NT2/D1 (cell line): Measurements from ENCODE around the gene DNMT3L.

ENCODE experiments used
- DNase-seq: peaks from one replicate; pipeline ENCODE4 v3.0.0-alpha.2; 2011; ENCODE audit warnings: low read depth, low spot score
- H3K27me3 ChIP-seq: 2 replicates; pipeline ENCODE4 v1.6.0; 2011; ENCODE audit warnings: mild to moderate bottlenecking; ENCODE audit not compliant: insufficient read length, insufficient read depth
- H3K36me3 ChIP-seq: 2 replicates; pipeline ENCODE4 v1.6.1; 2011; ENCODE audit warnings: mild to moderate bottlenecking, low read length, mixed read lengths; ENCODE audit not compliant: insufficient read depth, insufficient read length
- H3K4me1 ChIP-seq: 2 replicates; pipeline ENCODE4 v1.5.1; 2011; ENCODE audit not compliant: insufficient read depth, insufficient read length
- H3K4me3 ChIP-seq: 2 replicates; pipeline ENCODE4 v1.5.1; 2011; ENCODE audit warnings: low read depth; ENCODE audit not compliant: insufficient read length
- H3K9ac ChIP-seq: 2 replicates; pipeline ENCODE4 v1.6.0; 2011; ENCODE audit warnings: low read depth; ENCODE audit not compliant: insufficient read length
- H3K9me3 ChIP-seq: 2 replicates; pipeline ENCODE4 v1.5.1; 2011; ENCODE audit warnings: mild to moderate bottlenecking, low read length; ENCODE audit not compliant: insufficient read depth
- SUZ12 ChIP-seq: IDR thresholded peaks from 2 replicates; pipeline ENCODE4 v1.6.1; 2011; ENCODE audit not compliant: insufficient read length, insufficient read depth; ENCODE audit errors: extremely low read depth
- YY1 ChIP-seq: IDR thresholded peaks from 2 replicates; pipeline ENCODE4 v1.6.1; 2011; ENCODE audit not compliant: insufficient read length, insufficient read depth
- ZNF274 ChIP-seq: IDR thresholded peaks from 2 replicates; pipeline ENCODE4 v1.6.1; 2011; ENCODE audit warnings: mild to moderate bottlenecking, low read depth, low read length

The DNMT3L gene

GRCh38 chr21:44293551-44294231, 32.0 kb upstream of the DNMT3L start:
- Histone ChIP-seq H3K36me3 (no peaks in the 10 kb centered on the region), H3K27me3 (no peaks in the 10 kb centered on the region), H3K4me1 (peaks cover 34% of the 10 kb centered on the region), H3K9me3 (no peaks in the 10 kb centered on the region), H3K9ac (no peak overlapping the region), H3K4me3 (no peak overlapping the region)
- no peak for DNase-seq
- TF ChIP-seq ZNF274: no peak
- no peak for TF ChIP-seq SUZ12
- no peak for TF ChIP-seq YY1

- Histone ChIP-seq H3K9ac (no peak overlapping the region), H3K9me3 (no peaks in the 10 kb centered on the region), H3K36me3 (no peaks in the 10 kb centered on the region), H3K27me3 (peaks cover 4% of the 10 kb centered on the region), H3K4me3 (no peak overlapping the region), H3K4me1 (peaks cover 34% of the 10 kb centered on the region)
- no peak for TF ChIP-seq SUZ12
- DNase-seq: no peak
Observed at GRCh38 chr21:44292812-44293195, 31.1 kb upstream of the DNMT3L start.

- Histone ChIP-seq H3K4me3 (no peak overlapping the region), H3K36me3 (no peaks in the 10 kb centered on the region), H3K4me1 (peaks cover 34% of the 10 kb centered on the region), H3K9ac (no peak overlapping the region), H3K9me3 (no peaks in the 10 kb centered on the region), H3K27me3 (peaks cover 4% of the 10 kb centered on the region)
- no peak for DNase-seq
- TF ChIP-seq ZNF274 (no peak), SUZ12 (no peak), YY1 (no peak)
Observed at GRCh38 chr21:44291936-44292811, 30.5 kb upstream of the DNMT3L start.

GRCh38 chr21:44291078-44291935, 29.6 kb upstream of the DNMT3L start:
- no peak for DNase-seq
- H3K36me3 ChIP-seq: no peaks in the 10 kb centered on the region
- no peak overlapping the region for H3K9ac ChIP-seq
- peaks cover 4% of the 10 kb centered on the region for H3K27me3 ChIP-seq
- H3K4me3 ChIP-seq: no peak overlapping the region
- TF ChIP-seq SUZ12: no peak
- TF ChIP-seq ZNF274: no peak
- TF ChIP-seq YY1: no peak
- no peaks in the 10 kb centered on the region for H3K9me3 ChIP-seq
- H3K4me1 ChIP-seq: peaks cover 36% of the 10 kb centered on the region

GRCh38 chr21:44290327-44291077, 28.8 kb upstream of the DNMT3L start:
- Histone ChIP-seq H3K27me3 (peaks cover 4% of the 10 kb centered on the region), H3K4me3 (no peak overlapping the region), H3K9me3 (no peaks in the 10 kb centered on the region), H3K36me3 (no peaks in the 10 kb centered on the region), H3K9ac (no peak overlapping the region), H3K4me1 (peaks cover 31% of the 10 kb centered on the region)
- TF ChIP-seq SUZ12: no peak
- TF ChIP-seq ZNF274: no peak
- no peak for TF ChIP-seq YY1
- DNase-seq: no peak

- peaks cover 32% of the 10 kb centered on the region for H3K4me1 ChIP-seq
- H3K9me3 ChIP-seq: no peaks in the 10 kb centered on the region
- no peak overlapping the region for H3K4me3 ChIP-seq
- DNase-seq: no peak
- TF ChIP-seq ZNF274: no peak
- no peak for TF ChIP-seq YY1
- TF ChIP-seq SUZ12: no peak
- no peak overlapping the region for H3K9ac ChIP-seq
- no peaks in the 10 kb centered on the region for H3K36me3 ChIP-seq
- H3K27me3 ChIP-seq: peaks cover 4% of the 10 kb centered on the region
Observed at GRCh38 chr21:44289381-44290010, 27.8 kb upstream of the DNMT3L start.
